Urothelium cell line (cell line): ENCODE results near the gene LAIR2.
"Not testable (repeated sequence)": the region's sequence is repeated elsewhere in the genome, so short reads cannot be mapped to it uniquely, and the experiment has no call there.

Experiments
- DNase-seq: peaks from one replicate; pipeline ENCODE4 v3.0.0; 2011; ENCODE audit warnings: low spot score, mixed read lengths
- FAIRE-seq: peaks from 2 replicates; lab custom pipeline; 2011; peaks lifted over from hg19 to GRCh38; lab: Jason Lieb, UNC

LAIR2 gene

GRCh38 chr19:54492568-54492967 is 10.1 kb upstream of the LAIR2 start:
- FAIRE-seq (no peak), DNase-seq (no peak)

GRCh38 chr19:54493056-54493455 is 9.6 kb upstream of the LAIR2 start:
- DNase-seq, FAIRE-seq: not testable (repeated sequence)

- DNase-seq (no peak), FAIRE-seq (no peak)
Observed at GRCh38 chr19:54493967-54494585, 8.6 kb upstream of the LAIR2 start.

GRCh38 chr19:54495284-54495683 is 7.3 kb upstream of the LAIR2 start:
- DNase-seq, FAIRE-seq: not testable (repeated sequence)

- FAIRE-seq, DNase-seq: not testable (repeated sequence)
Observed at GRCh38 chr19:54497747-54498450, 4.7 kb upstream of the LAIR2 start.

GRCh38 chr19:54498451-54498772 is 4.2 kb upstream of the LAIR2 start:
- FAIRE-seq, DNase-seq: not testable (repeated sequence)

- FAIRE-seq, DNase-seq: not testable (repeated sequence)
Observed at GRCh38 chr19:54505542-54505941, 2.9 kb downstream of the LAIR2 start.

GRCh38 chr19:54506079-54506478 is 3.4 kb downstream of the LAIR2 start:
- DNase-seq (no peak), FAIRE-seq (no peak)

GRCh38 chr19:54507038-54507717 is 4.5 kb downstream of the LAIR2 start:
- not testable (repeated sequence) for FAIRE-seq, DNase-seq

- FAIRE-seq, result no peak
- no peak for DNase-seq
Observed at GRCh38 chr19:54507824-54508223, 5.2 kb downstream of the LAIR2 start.

- DNase-seq, result not testable (repeated sequence)
- FAIRE-seq, result peak; percentile 40
Observed at GRCh38 chr19:54508487-54508886, 5.9 kb downstream of the LAIR2 start.

GRCh38 chr19:54509200-54509940 is 6.7 kb downstream of the LAIR2 start:
- not testable (repeated sequence) for DNase-seq
- peak; percentile 92 for FAIRE-seq

GRCh38 chr19:54515156-54515555 is 12.5 kb downstream of the LAIR2 start:
- FAIRE-seq, result no peak
- DNase-seq, result no peak

- FAIRE-seq, result no peak
- DNase-seq, result peak; percentile 79
Observed at GRCh38 chr19:54517483-54517882, 14.9 kb downstream of the LAIR2 start.

GRCh38 chr19:54518844-54519243 is 16.2 kb downstream of the LAIR2 start:
- peak; percentile 77 for DNase-seq
- FAIRE-seq, result no peak

- DNase-seq (no peak), FAIRE-seq (peak; percentile 68)
Observed at GRCh38 chr19:54521022-54521859, 18.6 kb downstream of the LAIR2 start.

GRCh38 chr19:54521860-54522513 is 19.4 kb downstream of the LAIR2 start:
- DNase-seq (no peak), FAIRE-seq (peak; percentile 9)

GRCh38 chr19:54523403-54523802 is 20.8 kb downstream of the LAIR2 start:
- FAIRE-seq (peak; percentile 62), DNase-seq (peak; percentile 82)

- DNase-seq (no peak), FAIRE-seq (no peak)
Observed at GRCh38 chr19:54525636-54526035, 23.0 kb downstream of the LAIR2 start.

- no peak for FAIRE-seq
Observed at GRCh38 chr19:54526972-54527371, 24.3 kb downstream of the LAIR2 start.

More at GRCh38 chr19:54526972-54527371, 24.3 kb downstream of the LAIR2 start:
- DNase-seq, result no peak
